Germinal center (tissue), 1 donor: ENCODE data around the gene ZFP14.

Experiments used
- DNase-seq: peaks from one replicate; pipeline ENCODE4 v3.0.0; 2012; ENCODE audit warnings: mixed read lengths, low spot score

ZFP14 gene

DNA sequence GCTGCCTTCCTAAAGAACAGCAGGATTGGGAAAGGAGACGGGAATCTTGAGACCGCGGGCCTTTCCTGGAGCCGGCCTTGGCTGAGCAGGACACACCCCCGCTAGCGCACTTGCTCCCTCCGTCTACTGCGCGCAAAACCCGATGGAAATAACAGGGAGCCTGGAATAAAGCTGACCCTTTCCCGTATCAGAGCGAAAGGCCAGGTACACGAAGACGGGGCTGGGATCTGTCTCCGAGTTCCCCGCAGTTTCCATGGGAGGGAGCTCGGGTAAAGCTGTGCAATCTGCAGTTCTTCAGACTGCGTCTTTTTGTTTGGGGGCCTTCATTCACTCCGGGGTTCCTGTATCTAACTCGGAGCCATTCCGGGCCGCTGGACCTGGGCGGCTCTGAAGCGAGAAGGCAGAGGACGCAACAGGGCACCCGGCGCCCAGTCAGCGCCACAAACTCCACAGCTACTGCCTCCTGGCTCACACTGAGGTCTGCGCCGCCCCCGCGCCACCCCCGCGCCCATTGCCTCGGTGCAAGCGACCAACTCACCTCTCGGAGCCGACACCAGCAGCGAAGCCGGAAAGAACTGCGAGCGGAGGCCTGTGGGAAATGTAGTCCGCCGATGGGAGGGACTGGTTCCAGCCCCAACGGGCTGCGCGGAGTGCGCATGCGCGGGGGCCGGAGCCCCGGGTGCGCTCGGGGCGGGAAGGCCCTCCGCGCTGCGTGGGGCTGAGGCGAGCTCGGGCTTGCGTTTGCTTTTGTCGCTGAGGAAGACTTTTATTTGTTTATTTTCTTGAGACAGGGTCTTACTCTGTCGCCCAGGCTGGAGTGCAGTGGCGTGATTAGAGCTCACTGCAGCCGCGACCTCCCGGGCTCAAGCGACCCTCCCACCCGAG lies at the start of gene ZFP14:
Gene ZFP14 (minus strand): TSS at position 577 of the 885 bp plus-strand sequence. CDS start 11,309 bp downstream, outside the sequence.
- peak; percentile 100 for DNase-seq

GRCh38 chr19:36423925-36424324 lies 44.9 kb upstream of the ZFP14 start:
- DNase-seq: no peak

DNA sequence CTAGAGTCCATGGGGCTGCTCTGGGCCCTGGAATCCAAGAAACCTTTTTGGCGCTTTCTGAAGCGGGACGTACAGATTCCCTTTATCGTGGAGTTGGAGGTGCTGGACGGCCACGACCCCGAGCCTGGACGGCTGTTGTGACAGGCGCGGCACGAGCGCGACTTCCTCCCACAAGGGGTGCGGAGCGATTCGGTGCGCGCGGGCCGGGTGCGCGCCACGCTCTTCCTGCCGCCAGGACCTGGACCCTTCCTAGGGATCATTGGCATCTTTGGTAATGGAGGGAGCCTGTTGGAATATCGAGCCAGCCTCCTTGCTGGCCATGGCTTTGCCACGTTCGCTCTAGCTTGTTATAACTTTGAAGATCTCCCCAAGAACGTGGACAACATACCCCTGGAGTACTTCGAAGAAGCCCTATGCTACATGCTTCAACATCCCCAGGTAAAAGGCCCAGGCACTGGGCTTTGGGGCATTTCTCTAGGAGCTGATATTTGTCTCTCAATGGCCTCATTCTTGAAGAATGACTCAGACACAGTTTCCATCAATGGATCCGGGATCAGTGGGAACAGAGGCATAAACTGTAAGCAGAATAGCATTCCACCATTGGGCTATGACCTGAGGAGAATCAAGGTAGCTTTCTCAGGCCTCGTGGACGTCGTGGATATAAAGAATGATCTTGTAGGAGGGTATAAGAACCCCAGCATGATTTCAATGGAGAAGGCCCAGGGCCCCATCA lies 42.9 kb upstream of the ZFP14 start:
- no peak for DNase-seq

DNA sequence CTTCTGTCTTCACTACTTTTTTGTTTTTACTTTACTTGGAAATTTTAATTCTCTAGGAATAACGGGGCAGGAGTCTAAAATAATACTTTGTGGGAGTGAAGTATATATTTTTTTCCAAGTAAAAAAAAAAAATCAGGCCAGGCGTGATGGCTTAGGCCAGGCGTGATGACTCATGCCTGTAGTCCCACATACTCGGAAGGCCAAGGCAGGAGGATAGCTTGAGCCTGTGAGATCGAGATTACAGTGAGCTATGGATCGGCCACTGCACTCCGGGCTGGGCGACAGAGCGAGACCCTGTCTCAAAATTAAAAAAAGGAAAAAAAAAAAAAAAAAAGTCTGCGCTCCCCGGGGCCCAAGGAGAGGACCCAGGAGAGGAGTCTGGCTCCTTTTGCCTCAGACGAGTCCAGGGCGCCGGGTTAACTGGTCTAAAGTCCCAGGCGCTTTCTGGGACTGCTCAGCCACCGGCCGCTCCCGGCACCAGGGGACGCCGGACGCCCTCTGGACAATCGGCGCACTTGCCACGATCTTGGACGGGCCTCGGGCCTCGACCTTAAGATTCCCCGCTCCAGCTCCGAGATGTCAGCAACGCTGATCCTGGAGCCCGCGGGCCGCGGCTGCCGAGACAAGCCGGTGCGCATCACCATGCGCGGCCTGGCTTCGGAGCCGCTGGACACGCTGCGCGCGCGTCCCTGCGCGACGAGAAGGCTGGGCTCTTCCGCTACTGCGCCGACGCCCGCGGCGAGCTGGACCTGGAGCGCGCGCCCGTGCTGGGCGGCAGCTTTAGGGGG lies 42.2 kb upstream of the ZFP14 start:
- no peak for DNase-seq

GRCh38 chr19:36418287-36419001 lies 39.4 kb upstream of the ZFP14 start, which contains the start of gene ZFP82:
Gene ZFP82 (minus strand): TSS chr19:36418644. CDS start chr19:36409789, 8,855 bp downstream.
- peak; percentile 93 for DNase-seq

DNA sequence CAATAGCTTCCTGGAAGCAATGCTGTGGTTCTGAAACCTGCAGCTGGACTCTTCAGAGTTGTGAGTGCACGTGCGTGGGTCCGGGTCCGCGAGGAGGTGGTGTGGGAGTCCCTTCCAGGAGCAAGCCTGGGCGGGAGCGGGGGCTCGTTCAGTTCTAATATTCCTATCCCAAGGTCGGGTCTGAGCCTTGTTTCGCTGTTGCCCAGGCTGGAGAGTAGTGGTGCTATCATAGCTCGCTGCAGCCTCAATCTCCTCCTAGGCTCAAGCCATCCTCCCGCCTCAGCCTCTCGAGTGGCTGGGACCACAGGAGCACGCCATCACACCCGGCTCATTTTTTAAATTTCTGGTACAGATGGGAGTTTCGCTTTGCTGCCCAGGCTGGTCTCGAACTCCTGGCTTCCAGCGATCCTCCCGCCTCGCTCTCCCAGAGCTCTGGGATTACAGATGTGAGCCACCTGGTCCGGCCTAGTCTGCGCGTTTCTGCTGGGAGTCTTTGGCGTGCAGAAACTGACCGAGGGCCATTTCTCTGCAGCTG lies 38.8 kb upstream of the ZFP14 start:
- no peak for DNase-seq

DNA sequence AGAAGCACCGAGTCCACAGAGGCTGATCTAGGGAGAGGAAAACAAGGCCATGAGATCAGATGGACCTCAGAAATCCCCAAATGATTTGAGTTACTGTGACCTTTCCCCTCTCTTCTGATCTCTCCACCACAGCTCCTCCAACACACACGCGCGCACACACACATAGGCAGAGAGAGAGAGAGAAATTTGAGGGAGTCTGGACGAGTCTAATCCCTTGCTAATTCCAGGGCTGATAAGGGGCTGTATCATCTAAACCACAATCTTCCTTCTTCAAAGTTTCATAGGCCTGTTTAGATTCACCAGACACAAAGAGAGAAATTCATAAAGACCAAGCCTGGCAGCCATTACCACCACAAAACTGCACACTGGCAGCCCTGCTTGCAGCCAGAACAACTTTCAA lies 30.8 kb upstream of the ZFP14 start:
- DNase-seq: no peak

GRCh38 chr19:36408101-36408500 lies 29.1 kb upstream of the ZFP14 start:
- DNase-seq: no peak

DNA sequence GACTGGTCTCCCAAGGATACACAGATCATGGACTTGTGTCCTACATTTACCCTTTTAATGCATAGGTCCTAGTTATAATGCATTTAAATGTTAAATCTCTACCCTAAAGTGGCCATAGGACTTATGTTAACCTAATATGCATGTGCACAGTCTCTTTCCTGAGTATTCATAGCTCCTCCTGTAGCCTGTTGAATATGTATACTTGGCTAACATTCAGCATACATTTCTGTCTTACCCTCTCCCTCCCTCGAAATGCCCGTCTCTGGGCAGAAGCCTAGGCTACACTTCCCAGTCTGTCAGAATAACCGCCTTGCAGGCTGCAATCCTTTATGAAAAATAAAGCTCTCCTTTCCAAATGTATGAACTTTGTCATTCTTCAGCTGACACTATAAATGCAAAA lies 25.5 kb upstream of the ZFP14 start:
- DNase-seq: no peak

DNA sequence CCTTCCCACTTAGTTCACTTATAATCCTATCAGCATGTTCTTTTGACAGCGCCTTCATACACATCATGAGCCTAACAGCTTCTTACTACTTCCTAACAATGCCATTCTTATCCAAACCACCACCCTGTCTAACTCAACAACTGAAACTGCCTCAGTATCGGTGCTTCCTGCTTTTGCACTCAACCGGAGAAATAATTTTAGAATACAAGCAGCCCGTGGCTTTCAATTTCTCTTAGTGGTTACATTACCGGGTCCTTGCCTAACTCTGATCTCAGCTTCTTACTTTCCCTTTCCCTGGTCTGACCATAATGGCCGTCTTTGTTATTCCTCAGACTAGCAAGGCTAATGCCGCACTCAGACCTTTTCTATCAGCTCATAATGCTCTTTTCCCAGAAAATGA lies 22.5 kb upstream of the ZFP14 start:
- peak; percentile 69 for DNase-seq

DNA sequence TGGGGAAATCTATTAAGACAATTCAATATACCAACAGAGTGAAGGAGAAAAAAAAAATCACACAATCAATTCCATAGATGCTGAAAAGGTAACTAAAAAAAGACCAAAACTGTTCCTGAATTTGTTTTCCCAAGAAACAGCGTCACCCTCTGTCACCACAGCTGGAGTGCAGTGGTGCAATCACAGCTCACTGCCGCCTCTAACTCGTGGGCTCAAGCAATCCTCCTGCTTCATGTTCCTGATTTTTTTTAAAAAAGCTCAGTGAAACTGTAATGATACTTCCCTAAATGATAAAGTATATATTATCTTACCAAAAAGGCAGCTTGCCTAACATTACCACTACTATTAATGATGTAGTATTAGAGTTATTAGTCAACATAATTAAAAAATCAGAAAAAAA lies 19.6 kb upstream of the ZFP14 start:
- no peak for DNase-seq

GRCh38 chr19:36392916-36393673 lies 14.1 kb upstream of the ZFP14 start:
- DNase-seq: no peak

GRCh38 chr19:36379510-36379819 lies 464 bp upstream of the ZFP14 start:
- no peak for DNase-seq

GRCh38 chr19:36377541-36378178 lies 1.3 kb downstream of the ZFP14 start:
- DNase-seq: no peak

DNA sequence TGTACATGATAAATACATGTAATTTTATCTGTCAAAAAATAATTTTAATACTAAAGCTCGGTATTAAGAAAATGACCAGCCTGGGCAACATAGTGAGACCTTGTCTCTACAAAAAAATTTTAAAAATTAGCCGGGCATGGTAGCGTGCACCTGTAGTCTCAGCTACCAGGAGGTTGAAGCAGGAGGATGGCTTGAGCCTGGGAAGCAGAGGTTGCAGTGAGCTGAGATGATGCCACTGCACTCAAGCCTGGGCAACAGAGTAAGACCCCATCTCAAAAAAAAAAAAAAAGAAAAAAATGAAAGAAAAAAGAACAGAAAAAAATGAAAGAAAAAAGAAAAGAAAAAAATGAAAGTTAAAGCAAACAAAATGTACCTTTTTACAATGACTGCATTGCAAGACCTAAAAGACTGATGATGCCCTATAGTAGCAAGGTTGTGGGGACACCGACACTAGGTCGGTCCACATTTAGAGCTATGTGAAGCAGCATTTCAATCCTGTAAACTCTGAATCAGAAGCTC lies 5.3 kb downstream of the ZFP14 start:
- no peak for DNase-seq

- DNase-seq: no peak
These were observed 7.1 kb downstream of the ZFP14 start for GRCh38 chr19:36371886-36372285.

DNA sequence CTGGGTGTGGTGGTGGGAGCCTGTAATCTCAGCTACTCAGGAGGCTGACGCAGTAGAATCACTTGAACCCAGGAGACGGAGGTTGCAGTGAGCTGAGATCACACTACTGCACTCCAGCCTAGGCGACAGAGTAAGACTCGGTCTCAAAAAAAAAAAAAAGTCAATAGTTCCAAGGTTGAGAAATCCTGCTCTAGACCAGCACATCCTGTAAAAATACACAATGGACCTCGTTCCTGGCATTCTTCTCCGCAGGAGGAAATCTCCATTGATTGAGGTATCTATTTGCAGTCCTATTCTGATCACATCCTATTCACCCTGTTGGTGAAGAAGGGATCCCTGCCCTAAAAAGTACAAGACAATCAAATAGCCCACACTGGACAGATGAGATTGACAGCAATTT lies 15.2 kb downstream of the ZFP14 start:
- DNase-seq: no peak

- DNase-seq: no peak
These were observed 38.1 kb downstream of the ZFP14 start for GRCh38 chr19:36340786-36341372.

DNA sequence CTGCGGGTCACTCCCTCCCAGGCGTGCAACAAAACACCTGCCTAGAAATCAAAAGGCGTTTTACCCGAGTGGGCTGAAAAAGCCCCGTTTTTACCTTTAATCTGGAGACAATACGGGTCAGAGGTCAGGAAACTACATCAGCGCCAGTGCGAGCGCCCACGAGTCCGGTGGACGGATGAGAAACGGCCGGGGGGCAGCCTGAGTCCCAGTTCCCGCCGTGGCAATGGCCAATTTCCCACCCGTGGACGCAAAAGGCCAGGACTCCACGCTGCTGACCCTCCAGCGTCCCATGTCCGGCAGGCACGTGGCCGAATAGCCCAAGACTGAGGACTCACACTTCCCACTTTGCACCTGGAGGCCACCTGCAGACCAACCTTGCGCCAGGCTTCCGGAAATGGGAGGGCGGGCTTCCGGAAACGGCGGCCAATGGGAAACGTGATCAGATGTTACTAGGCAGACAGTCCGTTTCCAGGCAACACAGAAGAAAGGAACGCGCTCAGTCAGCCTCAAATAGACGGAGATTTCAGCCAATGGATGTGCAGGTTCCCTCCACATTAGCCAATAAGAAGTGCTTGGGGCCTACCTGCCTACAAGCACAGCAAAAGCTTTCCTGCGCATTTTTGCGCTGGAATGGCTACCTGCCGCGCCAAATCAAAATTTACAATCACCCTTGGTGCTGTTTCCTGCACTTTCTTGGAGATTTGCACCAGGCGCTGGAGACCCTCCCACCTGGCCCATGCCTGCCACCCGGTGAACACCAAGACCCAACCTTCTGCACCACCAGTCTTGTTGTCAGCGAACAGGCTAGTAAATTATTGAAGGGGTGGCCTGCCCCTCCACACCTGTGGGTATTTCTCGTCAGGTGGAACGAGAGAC lies 47.4 kb downstream of the ZFP14 start:
- peak; percentile 94 for DNase-seq
